ENCODE results near the gene ARHGAP26.

ARHGAP26 gene

DNA sequence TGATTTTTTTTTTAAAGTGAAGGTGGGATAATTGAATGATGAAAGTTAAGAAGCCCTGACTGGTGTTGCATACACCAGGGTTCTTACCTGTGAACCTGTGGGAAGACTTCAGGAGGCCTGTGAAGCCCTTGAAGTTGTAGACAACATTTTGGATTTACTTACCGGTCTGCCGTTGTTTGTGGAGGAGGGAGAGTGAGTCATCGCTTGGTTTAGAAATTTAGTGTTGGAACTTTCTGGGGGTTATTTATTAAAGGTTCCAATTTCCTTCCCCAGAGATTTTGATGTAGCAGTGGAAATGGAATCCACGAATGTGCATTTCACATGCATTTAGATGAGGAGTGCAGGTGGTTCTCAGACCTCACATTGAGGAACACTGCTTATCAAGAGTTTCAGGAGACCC is 49.6 kb downstream of the ARHGAP26 start:
- Mint-ChIP-seq H3K9me3 (no peaks in the 10 kb centered on the region), H3K27ac (no peak overlapping the region), H3K27me3 (peaks cover 3% of the 10 kb centered on the region), H3K4me1 (peaks cover 19% of the 10 kb centered on the region), H3K36me3 (peaks cover 9% of the 10 kb centered on the region), H3K4me3 (no peak overlapping the region)
- no peak for ATAC-seq (ENCODE audit: low read depth)
- DNase-seq (ENCODE audit: low spot score in 2 of 2), result no peak

DNA sequence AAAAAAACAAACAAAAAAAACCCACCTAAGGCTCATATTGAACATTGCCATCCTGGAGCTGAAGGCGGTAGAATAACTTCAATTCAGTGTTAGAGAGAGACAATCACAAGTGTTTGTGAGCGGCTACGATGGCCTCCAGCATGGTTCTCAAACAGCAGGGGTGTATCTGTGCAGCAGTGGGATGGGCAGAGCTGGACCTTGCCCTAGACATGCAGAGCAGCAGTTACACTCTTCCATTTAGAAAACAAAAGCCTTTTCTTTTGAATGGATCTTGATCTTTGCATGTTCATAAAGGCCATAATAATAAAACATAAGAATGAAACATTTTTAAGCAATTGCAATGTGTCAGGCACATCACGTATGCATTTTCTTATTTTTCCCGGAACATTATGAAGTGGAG is 50.3 kb downstream of the ARHGAP26 start:
- H3K27me3 Mint-ChIP-seq, result peaks cover 3% of the 10 kb centered on the region
- H3K4me1 Mint-ChIP-seq, result peaks cover 18% of the 10 kb centered on the region
- no peak overlapping the region for H3K4me3 Mint-ChIP-seq
- H3K36me3 Mint-ChIP-seq, result peaks cover 9% of the 10 kb centered on the region
- no peaks in the 10 kb centered on the region for H3K9me3 Mint-ChIP-seq
- DNase-seq (ENCODE audit: low spot score in 2 of 2) (no peak), ATAC-seq (ENCODE audit: low read depth) (no peak)
- H3K27ac Mint-ChIP-seq, result no peak overlapping the region

GRCh38 chr5:142821034-142821732 is 51.0 kb downstream of the ARHGAP26 start:
- H3K9me3 Mint-ChIP-seq, result no peaks in the 10 kb centered on the region
- DNase-seq (ENCODE audit: low spot score in 2 of 2) (no peak), ATAC-seq (ENCODE audit: low read depth) (no peak)
- H3K4me3 Mint-ChIP-seq, result no peak overlapping the region
- peaks cover 3% of the 10 kb centered on the region for H3K27me3 Mint-ChIP-seq
- peaks cover 17% of the 10 kb centered on the region for H3K4me1 Mint-ChIP-seq
- H3K36me3 Mint-ChIP-seq, result peaks cover 6% of the 10 kb centered on the region
- H3K27ac Mint-ChIP-seq, result no peak overlapping the region

GRCh38 chr5:142821733-142822487 is 51.7 kb downstream of the ARHGAP26 start:
- Mint-ChIP-seq H3K9me3 (no peaks in the 10 kb centered on the region), H3K36me3 (peaks cover 3% of the 10 kb centered on the region), H3K4me1 (peaks cover 13% of the 10 kb centered on the region), H3K27ac (no peak overlapping the region), H3K4me3 (no peak overlapping the region), H3K27me3 (no peaks in the 10 kb centered on the region)
- DNase-seq (ENCODE audit: low spot score in 2 of 2), result no peak
- ATAC-seq (ENCODE audit: low read depth), result no peak

DNA sequence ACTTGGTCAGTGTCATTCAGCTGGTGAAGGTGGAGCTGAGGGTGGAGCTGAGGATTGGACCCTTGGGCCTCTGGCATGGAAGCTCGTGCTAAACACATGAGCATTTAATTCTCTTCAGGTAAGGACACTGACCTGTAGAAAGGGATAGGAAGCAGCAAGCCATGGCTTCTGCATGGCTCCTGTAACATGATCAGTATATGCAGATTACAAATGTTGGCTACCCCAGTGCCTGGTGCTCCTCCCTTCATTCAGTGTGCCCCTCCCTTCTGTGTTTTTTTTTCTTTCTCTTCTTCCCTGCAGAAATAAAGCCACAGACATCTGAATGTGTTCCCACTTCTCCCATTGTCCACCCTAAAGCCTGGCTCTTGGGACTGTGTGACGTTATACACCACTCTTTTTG is 52.9 kb downstream of the ARHGAP26 start:
- no peaks in the 10 kb centered on the region for H3K27me3 Mint-ChIP-seq
- ATAC-seq (ENCODE audit: low read depth) (no peak), DNase-seq (ENCODE audit: low spot score in 2 of 2) (no peak)
- H3K36me3 Mint-ChIP-seq, result peaks cover 3% of the 10 kb centered on the region
- no peak overlapping the region for H3K4me3 Mint-ChIP-seq
- no peak overlapping the region for H3K27ac Mint-ChIP-seq
- H3K4me1 Mint-ChIP-seq, result peaks cover 14% of the 10 kb centered on the region
- no peaks in the 10 kb centered on the region for H3K9me3 Mint-ChIP-seq

DNA sequence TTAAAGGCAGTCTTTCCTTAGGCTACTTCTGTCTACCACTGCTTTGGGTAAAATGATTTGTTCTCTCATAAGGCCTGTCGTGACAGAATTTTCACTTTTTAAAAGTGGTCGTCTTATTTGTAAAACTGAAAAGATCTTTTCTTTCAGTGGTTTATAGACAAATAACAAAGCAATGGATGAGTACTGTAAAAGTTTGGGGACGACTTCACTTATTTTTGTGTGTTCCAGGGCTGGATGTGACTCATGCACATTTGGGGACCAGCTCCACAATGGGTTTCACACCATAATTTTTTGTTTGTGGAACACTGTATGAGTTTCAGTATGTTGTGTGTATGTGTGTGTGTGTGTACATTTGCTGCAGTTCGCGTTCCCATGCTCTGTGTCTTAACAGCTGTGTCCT is 53.6 kb downstream of the ARHGAP26 start:
- no peak overlapping the region for H3K4me3 Mint-ChIP-seq
- H3K36me3 Mint-ChIP-seq, result peaks cover 3% of the 10 kb centered on the region
- DNase-seq (ENCODE audit: low spot score in 2 of 2) (no peak), ATAC-seq (ENCODE audit: low read depth) (no peak)
- no peak overlapping the region for H3K27ac Mint-ChIP-seq
- no peaks in the 10 kb centered on the region for H3K9me3 Mint-ChIP-seq
- H3K4me1 Mint-ChIP-seq, result peaks cover 14% of the 10 kb centered on the region
- no peaks in the 10 kb centered on the region for H3K27me3 Mint-ChIP-seq

DNA sequence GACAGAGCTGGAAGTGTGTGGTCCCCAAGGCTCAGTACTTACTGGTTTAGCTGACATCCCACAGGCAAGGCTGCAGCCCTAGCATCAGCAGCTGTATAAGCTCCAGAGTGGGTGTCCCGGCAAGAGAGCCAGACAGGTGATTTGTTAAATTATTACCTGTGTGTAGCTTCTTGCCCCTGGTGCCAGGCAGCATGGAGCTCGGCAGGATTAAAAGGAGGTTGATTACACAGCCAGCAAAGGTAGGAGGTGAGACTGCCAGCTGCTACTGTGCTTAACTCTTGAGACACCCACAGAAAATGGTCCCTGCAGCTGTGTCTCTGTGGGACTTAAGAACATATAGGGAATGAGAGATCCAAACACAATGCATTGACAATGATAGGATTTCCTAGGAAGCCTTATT is 54.2 kb downstream of the ARHGAP26 start:
- no peak overlapping the region for H3K27ac Mint-ChIP-seq
- H3K4me1 Mint-ChIP-seq, result peaks cover 14% of the 10 kb centered on the region
- no peak for DNase-seq (ENCODE audit: low spot score in 2 of 2)
- H3K9me3 Mint-ChIP-seq, result no peaks in the 10 kb centered on the region
- H3K36me3 Mint-ChIP-seq, result peaks cover 3% of the 10 kb centered on the region
- no peak overlapping the region for H3K4me3 Mint-ChIP-seq
- no peaks in the 10 kb centered on the region for H3K27me3 Mint-ChIP-seq
- ATAC-seq (ENCODE audit: low read depth), result no peak

- Mint-ChIP-seq H3K4me1 (peaks cover 14% of the 10 kb centered on the region), H3K27me3 (no peaks in the 10 kb centered on the region), H3K4me3 (no peak overlapping the region), H3K36me3 (peaks cover 3% of the 10 kb centered on the region), H3K27ac (no peak overlapping the region), H3K9me3 (no peaks in the 10 kb centered on the region)
- DNase-seq (ENCODE audit: low spot score in 2 of 2) (no peak), ATAC-seq (ENCODE audit: low read depth) (no peak)
These were observed 55.4 kb downstream of the ARHGAP26 start for GRCh38 chr5:142825378-142826089.

DNA sequence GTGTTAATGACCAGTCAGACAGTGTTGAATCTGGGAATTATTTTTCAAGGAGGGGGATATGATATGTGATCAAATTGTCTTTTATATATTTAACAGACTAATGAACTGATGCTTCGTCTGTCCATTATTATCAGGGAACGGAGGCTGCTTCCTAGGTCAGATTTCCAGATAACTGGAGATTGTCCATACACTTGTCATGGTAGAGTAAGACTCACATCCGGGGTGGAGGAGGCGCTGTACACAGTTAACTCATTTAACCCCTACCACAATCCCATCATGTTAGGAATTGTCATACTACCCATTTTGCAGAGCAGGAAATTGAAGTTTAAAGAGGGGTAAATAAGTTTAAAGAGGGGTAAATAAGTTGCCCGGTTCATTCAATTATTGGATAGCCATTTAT is 55.9 kb downstream of the ARHGAP26 start:
- H3K27ac Mint-ChIP-seq, result no peak overlapping the region
- H3K27me3 Mint-ChIP-seq, result no peaks in the 10 kb centered on the region
- H3K4me1 Mint-ChIP-seq, result peaks cover 14% of the 10 kb centered on the region
- peaks cover 2% of the 10 kb centered on the region for H3K36me3 Mint-ChIP-seq
- H3K4me3 Mint-ChIP-seq, result no peak overlapping the region
- DNase-seq (ENCODE audit: low spot score in 2 of 2) (no peak), ATAC-seq (ENCODE audit: low read depth) (no peak)
- H3K9me3 Mint-ChIP-seq, result no peaks in the 10 kb centered on the region

DNA sequence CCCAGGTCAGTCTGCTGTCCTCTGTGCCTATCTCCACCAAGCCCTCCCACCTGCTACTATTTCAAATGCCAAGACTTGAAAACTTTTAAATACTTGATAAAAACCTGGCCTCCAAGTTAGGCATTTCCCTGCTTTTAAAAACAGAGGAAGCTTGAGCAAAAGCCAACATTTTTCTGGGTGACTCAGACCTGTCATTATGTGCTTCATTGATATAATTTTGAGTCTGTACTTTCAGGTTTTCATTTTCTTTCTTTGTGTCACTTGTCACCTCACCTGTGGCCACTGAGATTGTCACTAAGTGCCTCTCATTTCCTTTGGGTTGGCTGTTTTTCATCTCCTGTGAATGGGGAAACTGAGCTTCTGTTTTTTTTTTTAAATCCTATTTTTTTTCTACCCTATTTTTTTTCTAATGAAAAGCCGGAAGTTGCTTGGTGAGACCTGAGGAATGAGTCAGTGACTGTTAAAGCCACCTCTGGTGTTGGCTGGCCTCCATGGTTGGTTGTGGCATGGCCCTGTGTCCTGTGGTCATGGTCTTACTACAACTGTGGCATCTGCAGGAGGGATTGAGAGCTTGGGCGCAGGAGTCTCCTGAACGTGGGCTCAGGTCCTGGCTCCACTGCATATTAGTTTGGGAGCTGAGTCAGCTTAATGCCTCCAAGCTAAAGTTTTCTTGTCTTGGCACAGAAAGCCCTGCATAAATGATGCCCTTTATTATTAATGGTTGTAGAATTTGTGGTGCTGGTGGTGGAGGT is 56.7 kb downstream of the ARHGAP26 start:
- DNase-seq (ENCODE audit: low spot score in 2 of 2), result no peak
- no peak overlapping the region for H3K27ac Mint-ChIP-seq
- H3K9me3 Mint-ChIP-seq, result no peaks in the 10 kb centered on the region
- H3K36me3 Mint-ChIP-seq, result peaks cover 2% of the 10 kb centered on the region
- no peak for ATAC-seq (ENCODE audit: low read depth)
- peaks cover 14% of the 10 kb centered on the region for H3K4me1 Mint-ChIP-seq
- H3K4me3 Mint-ChIP-seq, result no peak overlapping the region
- H3K27me3 Mint-ChIP-seq, result no peaks in the 10 kb centered on the region

GRCh38 chr5:142827934-142828576 is 57.9 kb downstream of the ARHGAP26 start:
- ATAC-seq (ENCODE audit: low read depth) (no peak), DNase-seq (ENCODE audit: low spot score in 2 of 2) (no peak)
- Mint-ChIP-seq H3K9me3 (no peaks in the 10 kb centered on the region), H3K27ac (no peak overlapping the region), H3K27me3 (no peaks in the 10 kb centered on the region), H3K4me3 (no peak overlapping the region), H3K36me3 (no peaks in the 10 kb centered on the region), H3K4me1 (peaks cover 10% of the 10 kb centered on the region)

- DNase-seq (ENCODE audit: low spot score in 2 of 2), result no peak
- Mint-ChIP-seq H3K27ac (no peak overlapping the region), H3K9me3 (no peaks in the 10 kb centered on the region), H3K27me3 (no peaks in the 10 kb centered on the region), H3K36me3 (no peaks in the 10 kb centered on the region), H3K4me1 (peaks cover 7% of the 10 kb centered on the region), H3K4me3 (no peak overlapping the region)
- ATAC-seq (ENCODE audit: low read depth), result no peak
These were observed 58.8 kb downstream of the ARHGAP26 start for GRCh38 chr5:142828797-142829535.

DNA sequence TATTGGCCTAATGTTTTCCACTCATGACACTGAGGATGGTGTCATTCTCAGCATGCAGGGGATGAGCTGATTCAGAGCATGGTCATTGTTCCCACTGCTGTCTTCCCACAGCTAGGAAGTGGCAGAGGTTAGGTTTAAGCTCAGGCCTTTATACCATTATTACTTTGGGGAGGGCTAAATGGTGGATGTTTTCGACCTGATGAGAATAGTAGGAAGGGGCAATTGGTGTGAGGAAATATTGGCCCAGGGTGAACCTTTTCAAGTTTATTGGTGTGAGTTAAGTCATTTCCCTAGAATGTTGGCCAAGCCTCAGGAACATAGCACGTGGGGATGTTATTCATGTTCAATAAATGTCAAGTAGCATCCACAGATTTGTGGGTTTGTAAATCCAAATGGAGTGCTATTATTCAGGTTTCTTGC is 59.6 kb downstream of the ARHGAP26 start:
- no peak overlapping the region for H3K27ac Mint-ChIP-seq
- H3K27me3 Mint-ChIP-seq, result no peaks in the 10 kb centered on the region
- no peaks in the 10 kb centered on the region for H3K36me3 Mint-ChIP-seq
- ATAC-seq (ENCODE audit: low read depth) (no peak), DNase-seq (ENCODE audit: low spot score in 2 of 2) (no peak)
- peaks cover 5% of the 10 kb centered on the region for H3K4me1 Mint-ChIP-seq
- H3K4me3 Mint-ChIP-seq, result no peak overlapping the region
- H3K9me3 Mint-ChIP-seq, result no peaks in the 10 kb centered on the region
